Measurements from ENCODE around the gene XPNPEP2. TPM values are rescaled to one million over a fixed set of nuclear protein-coding genes. Genes with fewer than 3 reads are reported as not detected.
A peak's percentile ranks its signal among the peaks of the same experiment; 100 is the strongest.

Gene XPNPEP2, protein sequence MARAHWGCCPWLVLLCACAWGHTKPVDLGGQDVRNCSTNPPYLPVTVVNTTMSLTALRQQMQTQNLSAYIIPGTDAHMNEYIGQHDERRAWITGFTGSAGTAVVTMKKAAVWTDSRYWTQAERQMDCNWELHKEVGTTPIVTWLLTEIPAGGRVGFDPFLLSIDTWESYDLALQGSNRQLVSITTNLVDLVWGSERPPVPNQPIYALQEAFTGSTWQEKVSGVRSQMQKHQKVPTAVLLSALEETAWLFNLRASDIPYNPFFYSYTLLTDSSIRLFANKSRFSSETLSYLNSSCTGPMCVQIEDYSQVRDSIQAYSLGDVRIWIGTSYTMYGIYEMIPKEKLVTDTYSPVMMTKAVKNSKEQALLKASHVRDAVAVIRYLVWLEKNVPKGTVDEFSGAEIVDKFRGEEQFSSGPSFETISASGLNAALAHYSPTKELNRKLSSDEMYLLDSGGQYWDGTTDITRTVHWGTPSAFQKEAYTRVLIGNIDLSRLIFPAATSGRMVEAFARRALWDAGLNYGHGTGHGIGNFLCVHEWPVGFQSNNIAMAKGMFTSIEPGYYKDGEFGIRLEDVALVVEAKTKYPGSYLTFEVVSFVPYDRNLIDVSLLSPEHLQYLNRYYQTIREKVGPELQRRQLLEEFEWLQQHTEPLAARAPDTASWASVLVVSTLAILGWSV
- not detected in 2 replicates for total RNA-seq (2011; cell fraction: chromatin; rRNA removed; ENCODE audit: low replicate concordance)
- not detected in 2 replicates for total RNA-seq (2011; cell fraction: nucleolus; rRNA removed)
- total RNA-seq (2011; cell fraction: nucleoplasm; rRNA removed), result not detected in 2 replicates
- total RNA-seq (2014; rRNA removed) (not detected in 2 replicates), total RNA-seq (2014; rRNA removed; fragmentation: Illumina TruSeq; extraction: Trizol) (not detected in 2 replicates), total RNA-seq (2015; rRNA removed; fragmentation: Illumina TruSeq; extraction: Trizol) (not detected in 2 replicates), total RNA-seq (2021) (0.04 TPM in 1 of 2 replicates, not detected in the other), polyA plus RNA-seq (2011; rRNA removed) (0.01 TPM in 1 of 2 replicates, not detected in the other), polyA plus RNA-seq (2014; fragmentation: Illumina TruSeq; extraction: Trizol) (0.13 TPM in 1 of 2 replicates, not detected in the other), polyA plus RNA-seq (2014; fragmentation: Nextera tagmentation; extraction: Ambion mirVana) (under 1 TPM in 1 of 2 experiments, not detected in 1; 0.03 TPM), polyA plus RNA-seq (2014; rRNA removed) (0.19 TPM in 1 of 2 replicates, not detected in the other), polyA minus RNA-seq (2011; rRNA and poly(A)+ RNA removed) (not detected in 2 replicates), Bru-seq, nascent RNA (percentile 11 among the genes with signal in this experiment), BruChase-seq, experiment 1, labeled RNA remaining after a 2-hour chase (not detected), BruChase-seq, experiment 2, labeled RNA remaining after a 6-hour chase (not detected)
- 0.03 and 0.04 TPM in 2 replicates for polyA plus RNA-seq (2011; cell fraction: cytosol; rRNA removed)
- polyA plus RNA-seq (2011; cell fraction: nucleus; rRNA removed), result not detected in 2 replicates
- polyA plus RNA-seq (2012), result 0.05 and 0.11 TPM in 2 replicates
- not detected in 2 replicates for polyA minus RNA-seq (2011; cell fraction: cytosol; rRNA and poly(A)+ RNA removed)
- polyA minus RNA-seq (2011; cell fraction: nucleus; rRNA and poly(A)+ RNA removed), result not detected in 2 replicates
- long read RNA-seq, experiment 1, partial matches to known transcripts, result 0 of 1 reads
- long read RNA-seq, experiment 1, other reads (novel, unspliced or antisense), result 1 of 1 reads
- long read RNA-seq, experiment 2, result 0 reads
- long read RNA-seq, experiment 3, result 0 reads

DNA sequence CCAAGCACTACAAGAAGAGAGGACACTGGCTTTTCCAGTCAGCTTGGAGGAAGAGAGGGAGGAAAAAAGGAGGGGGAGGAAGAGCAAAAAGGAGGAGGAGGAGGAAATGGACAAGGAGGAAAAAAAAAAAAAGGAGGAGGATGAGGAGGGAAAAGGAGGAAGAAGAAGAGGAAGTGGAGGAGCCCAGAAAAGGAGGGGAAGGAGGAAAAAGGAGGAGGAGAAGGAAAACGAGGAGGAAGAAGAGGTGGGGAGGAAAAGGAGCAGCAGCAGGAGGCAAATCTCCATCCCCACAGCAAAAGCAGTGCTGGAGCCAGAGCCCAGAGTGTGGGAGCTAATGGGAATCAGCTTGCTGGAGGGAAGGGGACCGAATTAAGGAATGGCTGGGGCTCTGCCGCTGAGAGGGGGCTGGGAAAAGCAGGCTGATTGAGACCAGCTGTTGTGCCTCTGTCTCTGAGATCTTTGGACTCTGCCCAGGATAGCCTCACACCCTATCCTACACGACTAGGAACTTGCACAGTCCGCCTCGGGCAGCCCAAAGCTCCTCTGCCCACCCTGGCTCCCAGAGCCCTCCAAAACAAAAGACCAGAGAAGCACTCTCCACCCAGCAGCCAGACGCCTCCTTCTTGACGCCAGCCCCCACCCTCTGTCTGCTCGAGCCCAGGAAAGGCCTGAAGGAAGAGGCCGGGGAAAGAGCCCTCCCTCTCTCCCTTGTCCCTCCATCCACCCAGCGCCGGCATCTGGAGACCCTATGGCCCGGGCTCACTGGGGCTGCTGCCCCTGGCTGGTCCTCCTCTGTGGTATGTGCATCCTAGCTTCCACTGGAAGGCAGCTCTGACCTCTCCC, at the start of gene XPNPEP2:
Gene XPNPEP2, plus strand, starts transcription at position 514 of the 843 bp plus-strand sequence. Its CDS starts 235 bp downstream, at position 749.
- TF ChIP-seq RBBP5 (IDR thresholded peaks at IDR 0.05; ENCODE audit: borderline replicate concordance, insufficient read depth, low read length, poor library complexity, severe bottlenecking), result no peak
- TF ChIP-seq, protein P1, sequence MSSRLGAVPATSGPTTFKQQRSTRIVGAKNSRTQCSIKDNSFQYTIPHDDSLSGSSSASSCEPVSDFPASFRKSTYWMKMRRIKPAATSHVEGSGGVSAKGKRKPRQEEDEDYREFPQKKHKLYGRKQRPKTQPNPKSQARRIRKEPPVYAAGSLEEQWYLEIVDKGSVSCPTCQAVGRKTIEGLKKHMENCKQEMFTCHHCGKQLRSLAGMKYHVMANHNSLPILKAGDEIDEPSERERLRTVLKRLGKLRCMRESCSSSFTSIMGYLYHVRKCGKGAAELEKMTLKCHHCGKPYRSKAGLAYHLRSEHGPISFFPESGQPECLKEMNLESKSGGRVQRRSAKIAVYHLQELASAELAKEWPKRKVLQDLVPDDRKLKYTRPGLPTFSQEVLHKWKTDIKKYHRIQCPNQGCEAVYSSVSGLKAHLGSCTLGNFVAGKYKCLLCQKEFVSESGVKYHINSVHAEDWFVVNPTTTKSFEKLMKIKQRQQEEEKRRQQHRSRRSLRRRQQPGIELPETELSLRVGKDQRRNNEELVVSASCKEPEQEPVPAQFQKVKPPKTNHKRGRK (tag; IDR thresholded peaks at IDR 0.05), result peak; percentile 94
- intact Hi-C loops (cut with micrococcal nuclease), result no loop called here
- H3K9me3 ChIP-seq (replicated peaks; ENCODE audit: control insufficient read depth, insufficient read depth, low read depth, low read length), result no peaks in the 10 kb centered on the region
- no peak within 1 kb of the TSS; the same call in 1 of the 2 replicates for H3K4me2 ChIP-seq (ENCODE audit: insufficient read depth, low read length)
- DNase-seq (ENCODE audit: extremely low read depth in 1 of 4, low spot score in 3 of 4), result no peak
- no peak within 1 kb of the TSS for H3K4me3 ChIP-seq
- CTCF ChIA-PET (ENCODE audit: low intra/inter-chr PET ratio), result no interaction called here
- H3K27ac ChIP-seq (ENCODE audit: extremely low read depth, low read depth, low read length), result no peak within 1 kb of the TSS
- H3K36me3 ChIP-seq (ENCODE audit: control insufficient read depth, insufficient read depth, low read length), result no peaks in the 10 kb centered on the region
- peak within 1 kb of the TSS in 1 of 2 experiments; percentile 9; a peak in 1 of 4 replicates for H3K9ac ChIP-seq (ENCODE audit: insufficient read depth in 1 of 2, low read depth in 2 of 2, low read length in 2 of 2)
- H3K27me3 ChIP-seq (ENCODE audit: control insufficient read depth in 2 of 2, insufficient read depth in 2 of 2, low read length in 2 of 2), result peaks cover 0 to 9% of the 10 kb centered on the region in 2 experiments; a peak in 3 of 5 replicates
- in situ Hi-C loops (cut with MboI), result no loop called here
- peak; percentile 14; the same call in 2 of the 3 replicates for ATAC-seq
- BruUV-seq (replicated peaks), result no TSS peak
- no peaks in the 10 kb centered on the region for H3K79me2 ChIP-seq (ENCODE audit: control insufficient read depth, insufficient read depth, low read length)
- no peaks in the 10 kb centered on the region for H3K9me1 ChIP-seq (ENCODE audit: control insufficient read depth, insufficient read depth, low read length)
- FAIRE-seq, result no peak
- no peaks in the 10 kb centered on the region for H4K20me1 ChIP-seq (replicated peaks; ENCODE audit: control insufficient read depth, insufficient read depth, low read length)
- POLR2A ChIA-PET, result interaction anchor here (0.8 kb wide), 1 partner anchor 12 kb away, joined by 4 read pairs; no protein-coding TSS in a partner anchor
- H3K4me1 ChIP-seq (replicated peaks in 1 of 2; ENCODE audit: control insufficient read depth in 2 of 2, insufficient read depth in 2 of 2, low read length in 2 of 2), result peaks cover 8% of the 10 kb centered on the region in 2 experiments; a peak in 2 of 5 replicates
- 34% methylated on average over 8 of the region's 13 CpGs for WGBS (ENCODE audit: insufficient coverage, low coverage, missing lambda C conversion rate)
- peak within 1 kb of the TSS; percentile 44; the same call in 1 of the 2 replicates for H2AFZ ChIP-seq (ENCODE audit: low read depth, low read length)

All from K562 (cell line).